ENCODE results near the gene TNFSF4. TPM values are rescaled to one million over a fixed set of nuclear protein-coding genes. Genes with fewer than 3 reads are reported as not detected.
"Not testable (repeated sequence)": the region's sequence is repeated elsewhere in the genome, so short reads cannot be mapped to it uniquely, and the experiment has no call there.

TNFSF4 gene
- 0.51 and 0.80 TPM in 2 replicates for total RNA-seq (2014; rRNA removed; shearing (Covaris generic))

- DNase-seq (ENCODE audit: low spot score): peak; percentile 26
- in situ Hi-C loops (cut with HindIII; ENCODE audit: low sequenced_read_pairs): no loop called here
Observed at GRCh38 chr1:173206816-173207568, at the start of gene TNFSF4. TNFSF4 (minus strand) TSS chr1:173207331; CDS start chr1:173207176, 155 bp downstream.

- in situ Hi-C loops (cut with HindIII; ENCODE audit: low sequenced_read_pairs): no loop called here
Observed at GRCh38 chr1:173255214-173255813, 48.2 kb upstream of the TNFSF4 start.

GRCh38 chr1:173253046-173253445, 45.9 kb upstream of the TNFSF4 start:
- no peak for DNase-seq (ENCODE audit: low spot score)
- in situ Hi-C loops (cut with HindIII; ENCODE audit: low sequenced_read_pairs): no loop called here

More at GRCh38 chr1:173255214-173255813, 48.2 kb upstream of the TNFSF4 start:
- DNase-seq (ENCODE audit: low spot score): peak; percentile 8

GRCh38 chr1:173249349-173249748, 42.2 kb upstream of the TNFSF4 start:
- in situ Hi-C loops (cut with HindIII; ENCODE audit: low sequenced_read_pairs): no loop called here
- DNase-seq (ENCODE audit: low spot score): no peak

GRCh38 chr1:173248247-173248940, 41.3 kb upstream of the TNFSF4 start:
- DNase-seq (ENCODE audit: low spot score): no peak
- in situ Hi-C loops (cut with HindIII; ENCODE audit: low sequenced_read_pairs): no loop called here

GRCh38 chr1:173245892-173246291, 38.8 kb upstream of the TNFSF4 start:
- in situ Hi-C loops (cut with HindIII; ENCODE audit: low sequenced_read_pairs): no loop called here
- no peak for DNase-seq (ENCODE audit: low spot score)

GRCh38 chr1:173243300-173243699, 36.2 kb upstream of the TNFSF4 start:
- DNase-seq (ENCODE audit: low spot score): no peak
- in situ Hi-C loops (cut with HindIII; ENCODE audit: low sequenced_read_pairs): no loop called here

- DNase-seq (ENCODE audit: low spot score): no peak
- in situ Hi-C loops (cut with HindIII; ENCODE audit: low sequenced_read_pairs): no loop called here
Observed at GRCh38 chr1:173241528-173242347, 34.6 kb upstream of the TNFSF4 start.

GRCh38 chr1:173240609-173241008, 33.5 kb upstream of the TNFSF4 start:
- in situ Hi-C loops (cut with HindIII; ENCODE audit: low sequenced_read_pairs): no loop called here
- no peak for DNase-seq (ENCODE audit: low spot score)

GRCh38 chr1:173239058-173239457, 31.9 kb upstream of the TNFSF4 start:
- in situ Hi-C loops (cut with HindIII; ENCODE audit: low sequenced_read_pairs): no loop called here

GRCh38 chr1:173234899-173235298, 27.8 kb upstream of the TNFSF4 start:
- in situ Hi-C loops (cut with HindIII; ENCODE audit: low sequenced_read_pairs): no loop called here
- DNase-seq (ENCODE audit: low spot score): no peak

More at GRCh38 chr1:173239058-173239457, 31.9 kb upstream of the TNFSF4 start:
- DNase-seq (ENCODE audit: low spot score): no peak

- in situ Hi-C loops (cut with HindIII; ENCODE audit: low sequenced_read_pairs): not testable (repeated sequence)
Observed at GRCh38 chr1:173234434-173234833, 27.3 kb upstream of the TNFSF4 start.

GRCh38 chr1:173229031-173229430, 21.9 kb upstream of the TNFSF4 start:
- in situ Hi-C loops (cut with HindIII; ENCODE audit: low sequenced_read_pairs): not testable (repeated sequence)

More at GRCh38 chr1:173234434-173234833, 27.3 kb upstream of the TNFSF4 start:
- DNase-seq (ENCODE audit: low spot score): not testable (repeated sequence)

GRCh38 chr1:173224949-173225348, 17.8 kb upstream of the TNFSF4 start:
- in situ Hi-C loops (cut with HindIII; ENCODE audit: low sequenced_read_pairs): no loop called here
- DNase-seq (ENCODE audit: low spot score): no peak

More at GRCh38 chr1:173229031-173229430, 21.9 kb upstream of the TNFSF4 start:
- DNase-seq (ENCODE audit: low spot score): not testable (repeated sequence)

- in situ Hi-C loops (cut with HindIII; ENCODE audit: low sequenced_read_pairs): no loop called here
- no peak for DNase-seq (ENCODE audit: low spot score)
Observed at GRCh38 chr1:173224280-173224892, 17.3 kb upstream of the TNFSF4 start.

GRCh38 chr1:173223031-173223380, 15.9 kb upstream of the TNFSF4 start:
- DNase-seq (ENCODE audit: low spot score): no peak
- in situ Hi-C loops (cut with HindIII; ENCODE audit: low sequenced_read_pairs): no loop called here

- in situ Hi-C loops (cut with HindIII; ENCODE audit: low sequenced_read_pairs): no loop called here
- DNase-seq (ENCODE audit: low spot score): no peak
Observed at GRCh38 chr1:173222149-173223030, 15.3 kb upstream of the TNFSF4 start.

GRCh38 chr1:173220157-173220556, 13.0 kb upstream of the TNFSF4 start:
- DNase-seq (ENCODE audit: low spot score): no peak
- in situ Hi-C loops (cut with HindIII; ENCODE audit: low sequenced_read_pairs): no loop called here

Measured in G401 (cell line).